Stomach (tissue), 9 donors: ENCODE measurements around the gene FOXS1. TPM values are rescaled to one million over a fixed set of nuclear protein-coding genes. Genes with fewer than 3 reads are reported as not detected.
"Not testable (repeated sequence)": the region's sequence is repeated elsewhere in the genome, so short reads cannot be mapped to it uniquely, and the experiment has no call there.

ENCODE experiments used
- DNase-seq, 2 donors: peaks; one replicate each; pipeline versions ENCODE4 v3.0.0 to v3.0.0-alpha.2; 2013 to 2019
- H3K27ac ChIP-seq, 5 donors: fragments of 200-600 bp in 4 of 5; sonication (generic) in 4 of 5; one replicate each; pipeline ENCODE4 v1.5.1; 2013 to 2019; ENCODE audit warnings: mild to moderate bottlenecking in 1 of 5, moderate library complexity in 1 of 5
- H3K27me3 ChIP-seq, 3 donors: fragments of 200-600 bp; sonication (generic); one replicate each; pipeline ENCODE4 v1.5.1; 2017 to 2019; ENCODE audit warnings: mixed run types in 1 of 3
- H3K36me3 ChIP-seq, 4 donors: fragments of 200-600 bp; sonication (generic); 1 replicate in 3 of 4; 2 replicates in 1 of 4; pipeline ENCODE4 v1.5.1; 2016 to 2019
- H3K4me1 ChIP-seq, 4 donors: fragments of 200-600 bp; sonication (generic); one replicate each; pipeline ENCODE4 v1.5.1; 2016 to 2019
- H3K4me3 ChIP-seq, 4 donors: fragments of 200-600 bp; sonication (generic) in 3 of 4; one replicate each; pipeline ENCODE4 v1.5.1; 2016 to 2019; ENCODE audit warnings: mild to moderate bottlenecking in 1 of 4
- H3K9me3 ChIP-seq, 4 donors: fragments of 200-600 bp; sonication (generic); one replicate each; pipeline ENCODE4 v1.5.1; 2016 to 2019
- EP300 ChIP-seq: sonication (generic); formaldehyde crosslinking; IDR thresholded peaks from one replicate; pipeline ENCODE4 v1.6.1; 2017; ENCODE audit warnings: antibody characterized with exemption
- POLR2A ChIP-seq, 4 donors: fragments of 450-650 bp; IDR thresholded peaks; one replicate each; pipeline ENCODE4 v1.6.1; 2016; ENCODE audit warnings: antibody characterized with exemption in 4 of 4, control low read depth in 2 of 4, mild to moderate bottlenecking in 1 of 4, moderate library complexity in 1 of 4
- POLR2AphosphoS5 ChIP-seq, 3 donors: sonication (generic); formaldehyde crosslinking; IDR thresholded peaks; one replicate each; pipeline ENCODE4 v1.6.1; 2016; ENCODE audit warnings: antibody characterized with exemption in 3 of 3
- WGBS, 5 donors: extraction: QIAGEN DNeasy Blood & Tissue Kit in 3 of 5; methylation state at CpG; one replicate each; pipeline versions ENCODE4 v1.1.5 to v1.1.7; 2013 to 2018; 5-methylcytosine and 5-hydroxymethylcytosine counted together
- intact Hi-C: fragments of 100-400 bp; cut with DNase I; formaldehyde crosslinking; loops from one replicate; pipeline ENCODE4 v1.15.1; 2023; ENCODE audit warnings: low total_unique reads
- polyA plus RNA-seq, 3 donors: library from polyadenylated mRNA; stranded (reverse); fragments of 200-250 nt; gene quantifications; one replicate each; pipeline ENCODE4 v1.2.3, GENCODE V29; 2013
- total RNA-seq, 5 donors: library from RNA; depleted of rRNA; stranded (reverse); fragments of >200 nt; gene quantifications; one replicate each; pipeline versions ENCODE4 v1.1.0 to v1.2.3, GENCODE V29; 2014 to 2016
- TF ChIP-seq, protein P1 (sequence below), 7 experiments: fragments of 450-650 bp in 4 of 7; fragments of 200-600 bp in 3 of 7; sonication (generic) in 3 of 7; IDR thresholded peaks; one replicate each; pipeline ENCODE4 v1.5.1; 2016 to 2019; ENCODE audit warnings: antibody characterized with exemption in 7 of 7, control low read depth in 2 of 7, mild to moderate bottlenecking in 1 of 7
- donor health status: healthy with polysubstance abuse.
- donor health status: Bipolar disorder and iron deficiency.
- donor health status: healthy.

The FOXS1 gene
- total and polyA plus RNA-seq, 8 donors, result 0.43 to 1.1 (median 0.44) TPM; not detected in 5

DNA sequence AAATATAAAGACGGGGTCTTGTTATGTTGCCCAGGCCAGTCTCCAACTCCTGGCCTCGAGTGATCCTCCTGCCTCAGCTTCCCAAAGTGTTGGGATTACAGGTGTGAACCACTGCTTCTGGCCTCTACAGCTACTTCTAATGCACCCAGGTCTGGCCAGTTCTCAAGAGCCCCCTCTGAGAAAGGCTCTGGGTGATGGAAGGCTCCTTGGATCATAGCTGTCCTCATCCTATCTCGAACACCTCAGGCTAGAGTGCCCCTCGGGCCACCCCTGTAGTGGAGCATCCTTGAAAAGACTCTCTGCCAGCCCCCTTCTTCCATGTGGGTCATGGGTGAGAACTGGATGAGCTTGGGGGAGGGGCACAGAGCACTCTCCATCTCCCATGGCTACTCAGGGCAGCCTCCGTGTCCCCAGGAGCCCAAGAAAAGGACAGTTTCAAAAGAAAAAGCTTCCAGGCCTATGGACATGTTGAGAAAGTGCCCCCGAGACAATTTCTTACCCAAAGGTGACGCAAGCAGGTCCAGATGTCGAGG, 27.0 kb downstream of the FOXS1 start:
- Histone ChIP-seq H3K4me3 (no peak overlapping the region), H3K27ac (no peak overlapping the region), H3K9me3 (no peaks in the 10 kb centered on the region), H3K27me3 (peaks cover 0 to 4% (median 3%) of the 10 kb centered on the region in 3 donors), H3K4me1 (peaks cover 0 to 11% (median 10%) of the 10 kb centered on the region in 4 donors), H3K36me3 (no peaks in the 10 kb centered on the region)
- no peak for DNase-seq
- no peak for TF ChIP-seq POLR2AphosphoS5 (IDR thresholded peaks at IDR 0.05)
- TF ChIP-seq, protein P1, sequence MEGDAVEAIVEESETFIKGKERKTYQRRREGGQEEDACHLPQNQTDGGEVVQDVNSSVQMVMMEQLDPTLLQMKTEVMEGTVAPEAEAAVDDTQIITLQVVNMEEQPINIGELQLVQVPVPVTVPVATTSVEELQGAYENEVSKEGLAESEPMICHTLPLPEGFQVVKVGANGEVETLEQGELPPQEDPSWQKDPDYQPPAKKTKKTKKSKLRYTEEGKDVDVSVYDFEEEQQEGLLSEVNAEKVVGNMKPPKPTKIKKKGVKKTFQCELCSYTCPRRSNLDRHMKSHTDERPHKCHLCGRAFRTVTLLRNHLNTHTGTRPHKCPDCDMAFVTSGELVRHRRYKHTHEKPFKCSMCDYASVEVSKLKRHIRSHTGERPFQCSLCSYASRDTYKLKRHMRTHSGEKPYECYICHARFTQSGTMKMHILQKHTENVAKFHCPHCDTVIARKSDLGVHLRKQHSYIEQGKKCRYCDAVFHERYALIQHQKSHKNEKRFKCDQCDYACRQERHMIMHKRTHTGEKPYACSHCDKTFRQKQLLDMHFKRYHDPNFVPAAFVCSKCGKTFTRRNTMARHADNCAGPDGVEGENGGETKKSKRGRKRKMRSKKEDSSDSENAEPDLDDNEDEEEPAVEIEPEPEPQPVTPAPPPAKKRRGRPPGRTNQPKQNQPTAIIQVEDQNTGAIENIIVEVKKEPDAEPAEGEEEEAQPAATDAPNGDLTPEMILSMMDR (IDR thresholded peaks at IDR 0.05), result no peak
- no peak for TF ChIP-seq EP300
- 66 to 91% (median 84%) methylated on average over 7 to 8 of the region's 8 CpGs for WGBS, 5 donors
- intact Hi-C loops, result no loop called here

DNA sequence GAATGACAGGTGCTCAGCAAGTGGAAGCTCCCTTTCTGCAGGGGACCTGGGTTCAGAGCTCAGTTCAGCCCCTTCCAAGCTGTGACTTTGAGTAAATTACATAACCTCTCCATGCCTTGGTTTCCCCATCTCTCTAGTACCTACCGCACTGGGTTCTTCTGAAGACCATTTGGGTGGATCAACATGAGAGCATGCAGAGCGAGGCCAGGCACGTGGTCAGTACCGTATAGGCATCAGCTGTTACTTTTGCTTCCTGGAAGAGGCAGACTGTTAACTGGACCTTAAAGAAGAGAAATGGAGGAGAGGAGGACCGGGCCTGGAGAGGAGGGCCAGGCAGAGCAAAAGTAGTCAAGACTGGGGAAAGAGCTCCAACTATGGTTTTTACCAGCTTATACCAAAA, 27.9 kb downstream of the FOXS1 start:
- no peak overlapping the region for H3K4me3 ChIP-seq
- TF ChIP-seq POLR2A (IDR thresholded peaks at IDR 0.05), result no peak
- TF ChIP-seq, protein P1 (IDR thresholded peaks at IDR 0.05), result no peak
- TF ChIP-seq POLR2AphosphoS5 (IDR thresholded peaks at IDR 0.05), result no peak
- TF ChIP-seq EP300, result no peak
- WGBS, 5 donors, result 84 to 91% (median 90%) methylated on average over 5 of the region's 5 CpGs
- no peak for DNase-seq
- no peaks in the 10 kb centered on the region for H3K36me3 ChIP-seq
- H3K9me3 ChIP-seq, result no peaks in the 10 kb centered on the region
- intact Hi-C loops, result no loop called here
- peaks cover 0 to 3% (median 2%) of the 10 kb centered on the region in 4 donors for H3K4me1 ChIP-seq
- no peak overlapping the region for H3K27ac ChIP-seq
- H3K27me3 ChIP-seq, result peaks cover 0 to 4% (median 3%) of the 10 kb centered on the region in 3 donors

DNA sequence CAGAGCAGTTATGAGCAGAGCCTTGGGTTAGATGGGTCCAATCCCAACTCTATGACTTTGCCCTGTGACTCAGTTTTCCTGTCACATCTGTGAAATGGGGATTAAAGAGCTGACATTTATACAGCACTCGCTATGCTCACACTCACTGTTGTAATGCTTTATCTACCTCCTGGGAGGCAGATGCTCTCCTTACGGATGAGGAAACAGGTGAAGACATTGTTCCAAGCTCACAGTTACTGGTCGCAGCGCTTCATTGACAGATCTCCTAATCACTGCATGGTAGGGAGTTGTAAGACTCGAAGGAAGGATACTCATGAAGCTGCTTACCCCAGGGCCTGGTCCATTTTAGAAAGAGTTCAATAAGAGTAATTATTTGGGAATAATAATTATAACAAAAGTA, 29.2 kb downstream of the FOXS1 start:
- WGBS, 5 donors, result 89 to 96% (median 92%) methylated on average over 5 of the region's 5 CpGs
- no peak overlapping the region for H3K27ac ChIP-seq
- intact Hi-C loops, result no loop called here

DNA sequence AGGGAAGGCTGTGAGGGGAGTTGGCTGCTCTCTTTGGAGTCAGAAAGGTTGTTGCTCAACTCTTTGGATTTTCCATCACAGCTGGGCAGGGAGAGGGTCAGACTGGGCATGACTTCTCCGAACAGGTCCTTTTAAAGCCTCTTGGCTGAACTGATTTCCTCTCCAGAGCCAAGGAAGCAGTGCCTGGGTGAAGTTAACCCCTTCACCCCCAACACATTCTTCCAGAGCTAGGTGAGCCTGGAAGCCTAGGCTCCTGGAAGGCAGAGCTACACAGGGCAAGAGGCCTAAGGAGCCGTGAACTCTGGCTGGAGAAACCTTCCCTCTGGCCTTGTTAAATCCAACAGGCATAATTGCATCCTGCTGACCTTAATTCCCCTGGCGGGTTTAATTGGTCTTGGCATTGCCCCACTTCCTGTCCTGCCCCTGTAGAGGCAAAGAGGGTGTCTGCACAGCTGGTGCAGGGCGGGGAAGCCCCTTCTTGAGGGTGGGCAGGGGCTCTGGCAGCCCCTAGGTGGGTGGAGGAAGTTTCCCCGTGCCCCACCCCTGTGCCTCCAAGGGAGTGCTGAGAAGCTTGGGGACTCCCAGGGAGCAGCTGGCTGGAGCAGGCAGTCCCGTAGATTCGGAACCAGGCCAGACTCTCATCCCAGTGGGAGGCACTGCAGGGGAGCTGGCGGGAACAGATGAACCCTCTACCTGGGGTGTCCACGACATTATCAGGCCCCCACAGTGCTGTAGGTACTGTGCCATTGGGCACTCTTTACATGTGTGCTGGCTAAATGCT, 29.8 kb downstream of the FOXS1 start:
- H3K9me3 ChIP-seq, result no peaks in the 10 kb centered on the region
- intact Hi-C loops, result no loop called here

More for the DNA sequence above, 29.2 kb downstream of the FOXS1 start:
- H3K27me3 ChIP-seq, result peaks cover 0 to 4% (median 3%) of the 10 kb centered on the region in 3 donors
- H3K36me3 ChIP-seq, result no peaks in the 10 kb centered on the region
- no peaks in the 10 kb centered on the region for H3K9me3 ChIP-seq
- TF ChIP-seq EP300 (no peak), POLR2A (IDR thresholded peaks at IDR 0.05) (no peak), POLR2AphosphoS5 (IDR thresholded peaks at IDR 0.05) (no peak)
- TF ChIP-seq, protein P1 (IDR thresholded peaks at IDR 0.05), result no peak
- no peak overlapping the region for H3K4me3 ChIP-seq
- no peaks in the 10 kb centered on the region for H3K4me1 ChIP-seq
- DNase-seq, result no peak

DNA sequence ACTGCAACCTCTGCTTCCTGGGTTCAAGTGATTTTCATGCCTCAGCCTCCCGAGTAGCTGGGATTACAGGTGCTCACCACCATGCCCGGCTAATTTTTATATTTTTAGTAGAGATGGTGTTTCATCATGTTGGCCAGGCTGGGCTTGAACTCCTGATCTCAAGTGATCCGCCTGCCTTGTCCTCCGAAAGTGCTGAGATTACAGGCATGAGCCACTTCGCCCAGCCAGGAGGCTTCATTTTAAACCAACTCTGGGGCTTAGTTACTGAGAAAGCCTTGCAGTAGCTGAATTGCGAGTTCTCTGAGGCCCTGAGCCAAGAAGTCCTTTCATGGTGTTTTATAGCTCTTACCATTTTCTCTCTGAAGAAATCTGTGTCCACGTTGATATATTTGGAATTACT, 31.3 kb downstream of the FOXS1 start:
- not testable (repeated sequence) for DNase-seq

More for the DNA sequence above, 29.8 kb downstream of the FOXS1 start:
- WGBS, 5 donors, result 45 to 57% (median 49%) methylated on average over 6 to 9 of the region's 9 CpGs
- Histone ChIP-seq H3K36me3 (no peaks in the 10 kb centered on the region), H3K27me3 (peaks cover 0 to 4% (median 3%) of the 10 kb centered on the region in 3 donors), H3K4me3 (no peak overlapping the region), H3K27ac (no peak overlapping the region), H3K4me1 (no peaks in the 10 kb centered on the region)
- DNase-seq, result no peak
- TF ChIP-seq, protein P1 (IDR thresholded peaks at IDR 0.05), result no peak
- TF ChIP-seq POLR2A (IDR thresholded peaks at IDR 0.05) (no peak), POLR2AphosphoS5 (IDR thresholded peaks at IDR 0.05) (no peak), EP300 (no peak)

More for the DNA sequence above, 31.3 kb downstream of the FOXS1 start:
- WGBS, 5 donors, result 76 to 89% (median 85%) methylated on average over 7 of the region's 7 CpGs
- intact Hi-C loops, H3K27me3 ChIP-seq, H3K4me1 ChIP-seq, H3K9me3 ChIP-seq, H3K4me3 ChIP-seq, H3K36me3 ChIP-seq, H3K27ac ChIP-seq: not testable (repeated sequence)
